H1 (cell line): ENCODE data around the gene MAP6D1. TPM values are rescaled to one million over a fixed set of nuclear protein-coding genes. Genes with fewer than 3 reads are reported as not detected.

ENCODE experiments used
- CTCF ChIA-PET: fragments of 300-600 bp; sonication (Branson Sonifier 250); formaldehyde crosslinking; loops from one replicate; lab custom pipeline; 2021; ENCODE audit not compliant: partially characterized antibody; lab: Charles Lee
- POLR2A ChIA-PET: fragments of 300-600 bp; sonication (Branson Sonifier 250); formaldehyde crosslinking; loops from one replicate; lab custom pipeline; 2021; ENCODE audit warnings: inconsistent platforms; ENCODE audit not compliant: partially characterized antibody; lab: Charles Lee
- DNase-seq, 2 experiments: peaks; one replicate each; pipeline versions ENCODE4 v3.0.0 to v3.0.0-alpha.2; 2010 to 2022; ENCODE audit warnings: low spot score in 2 of 2, low read depth in 1 of 2, mixed read lengths in 1 of 2
- FAIRE-seq: peaks from 2 replicates; lab custom pipeline; 2011; peaks lifted over from hg19 to GRCh38; lab: Jason Lieb, UNC
- H2AFZ ChIP-seq: 2 replicates; pipeline ENCODE4 v1.8.1; 2012; ENCODE audit warnings: low read length, inconsistent platforms
- H2AK5ac ChIP-seq: 2 replicates; pipeline ENCODE4 v1.6.1; 2013; ENCODE audit warnings: low read depth, low read length
- H2BK120ac ChIP-seq: replicated peaks from 2 replicates; pipeline ENCODE3; 2013; ENCODE audit warnings: low read depth, low read length, inconsistent platforms
- H2BK12ac ChIP-seq: 2 replicates; pipeline ENCODE4 v1.6.1; 2013; ENCODE audit warnings: low read depth, low read length
- H2BK15ac ChIP-seq: 2 replicates; pipeline ENCODE4 v1.6.1; 2013; ENCODE audit warnings: low read length
- H2BK20ac ChIP-seq: 2 replicates; pipeline ENCODE4 v1.6.1; 2013; ENCODE audit warnings: low read length
- H2BK5ac ChIP-seq: 2 replicates; pipeline ENCODE4 v1.6.1; 2013; ENCODE audit warnings: low read depth, low read length
- H3K14ac ChIP-seq: 2 replicates; pipeline ENCODE4 v1.6.1; 2013; ENCODE audit warnings: inconsistent platforms; ENCODE audit not compliant: insufficient read length
- H3K18ac ChIP-seq: 2 replicates; pipeline ENCODE4 v1.6.1; 2013; ENCODE audit warnings: low read length; ENCODE audit errors: extremely low read depth
- H3K23ac ChIP-seq: 2 replicates; pipeline ENCODE4 v1.6.1; 2013; ENCODE audit warnings: inconsistent platforms; ENCODE audit not compliant: insufficient read length
- H3K23me2 ChIP-seq: 2 replicates; pipeline ENCODE4 v1.6.1; 2013; ENCODE audit warnings: low read depth, low read length
- H3K27ac ChIP-seq: 2 replicates; pipeline ENCODE4 v1.6.1; 2011; ENCODE audit warnings: low read depth, low read length, inconsistent platforms
- H3K27me3 ChIP-seq, 4 experiments: replicated peaks in 1 of 4; 1 replicate in 1 of 4; 2 replicates in 3 of 4; pipeline versions ENCODE4 v1.6.1 to v1.8.1; 2011 to 2013; ENCODE audit warnings: low read length in 3 of 4, mild to moderate bottlenecking in 3 of 4, inconsistent platforms in 2 of 4, mixed read lengths in 2 of 4, moderate library complexity in 1 of 4; ENCODE audit not compliant: control insufficient read depth in 3 of 4, insufficient read depth in 3 of 4; ENCODE audit errors: extremely low read depth in 1 of 4
- H3K36me3 ChIP-seq, 4 experiments: 2 replicates each; pipeline versions ENCODE4 v1.6.1 to v1.8.1; 2011 to 2013; ENCODE audit warnings: mild to moderate bottlenecking in 4 of 4, low read length in 3 of 4, moderate library complexity in 2 of 4, control low read depth in 1 of 4, inconsistent platforms in 1 of 4; ENCODE audit not compliant: insufficient read depth in 4 of 4, control insufficient read depth in 2 of 4
- H3K4ac ChIP-seq: replicated peaks from 2 replicates; pipeline ENCODE3; 2013; ENCODE audit warnings: low read length, low read depth, mixed read lengths, inconsistent platforms; ENCODE audit not compliant: insufficient read length
- H3K4me1 ChIP-seq, 4 experiments: replicated peaks in 1 of 4; 1 replicate in 1 of 4; 2 replicates in 3 of 4; pipeline versions ENCODE4 v1.6.1 to v1.8.1; 2011 to 2013; ENCODE audit warnings: low read length in 3 of 4, inconsistent platforms in 2 of 4, mixed read lengths in 1 of 4; ENCODE audit not compliant: insufficient read depth in 4 of 4, control insufficient read depth in 3 of 4
- H3K4me2 ChIP-seq, 2 experiments: 2 replicates each; pipeline versions ENCODE4 v1.6.1 to v1.8.1; 2011 to 2013; ENCODE audit warnings: low read depth in 2 of 2, low read length in 2 of 2, control low read depth in 1 of 2, inconsistent platforms in 1 of 2, mild to moderate bottlenecking in 1 of 2; ENCODE audit not compliant: insufficient read depth in 1 of 2
- H3K4me3 ChIP-seq, 4 experiments: fragments of 200-600, 300-600 bp in 1 of 4; sonication (generic), shearing (Covaris generic), sonication (Bioruptor Twin) in 1 of 4; 2 replicates each; pipeline versions ENCODE4 v1.5.1 to v1.8.1; 2011 to 2016; ENCODE audit warnings: low read length in 4 of 4, low read depth in 3 of 4, control low read depth in 2 of 4, inconsistent platforms in 2 of 4, mild to moderate bottlenecking in 2 of 4, mixed read lengths in 1 of 4, moderate library complexity in 1 of 4; ENCODE audit not compliant: insufficient read depth in 2 of 4; ENCODE audit errors: extremely low read depth in 1 of 4
- H3K56ac ChIP-seq: replicated peaks from 2 replicates; pipeline ENCODE3; 2013; ENCODE audit warnings: low read depth, mild to moderate bottlenecking, mixed read lengths, low read length, inconsistent platforms; ENCODE audit not compliant: insufficient read length
- H3K79me1 ChIP-seq: 2 replicates; pipeline ENCODE4 v1.6.1; 2013; ENCODE audit warnings: low read depth, low read length, control low read depth
- H3K79me2 ChIP-seq, 2 experiments: 2 replicates each; pipeline versions ENCODE4 v1.6.1 to v1.8.1; 2012 to 2013; ENCODE audit warnings: low read length in 2 of 2, mild to moderate bottlenecking in 2 of 2, inconsistent platforms in 1 of 2; ENCODE audit not compliant: insufficient read depth in 2 of 2, control insufficient read depth in 1 of 2
- H3K9ac ChIP-seq, 4 experiments: replicated peaks in 1 of 4; 1 replicate in 1 of 4; 2 replicates in 3 of 4; pipeline versions ENCODE4 v1.6.1 to v1.8.1; 2011 to 2013; ENCODE audit warnings: low read depth in 3 of 4, low read length in 3 of 4, control low read depth in 2 of 4, mild to moderate bottlenecking in 2 of 4, moderate library complexity in 2 of 4, inconsistent platforms in 1 of 4; ENCODE audit errors: extremely low read depth in 1 of 4
- H3K9me3 ChIP-seq, 2 experiments: 2 replicates each; pipeline versions ENCODE4 v1.6.1 to v1.8.1; 2012 to 2013; ENCODE audit warnings: mild to moderate bottlenecking in 2 of 2, moderate library complexity in 2 of 2, control low read depth in 1 of 2, inconsistent platforms in 1 of 2, low read depth in 1 of 2, low read length in 1 of 2, mixed read lengths in 1 of 2; ENCODE audit not compliant: insufficient read depth in 2 of 2
- H4K20me1 ChIP-seq, 2 experiments: replicated peaks in 1 of 2; 2 replicates each; pipeline versions ENCODE3 to v1.8.1; 2011 to 2013; ENCODE audit warnings: inconsistent platforms in 2 of 2, low read length in 2 of 2, mild to moderate bottlenecking in 1 of 2; ENCODE audit not compliant: insufficient read depth in 2 of 2, control insufficient read depth in 1 of 2
- H4K5ac ChIP-seq: 2 replicates; pipeline ENCODE4 v1.6.1; 2013; ENCODE audit warnings: low read length, low read depth, mixed read lengths, inconsistent platforms; ENCODE audit not compliant: insufficient read length
- H4K8ac ChIP-seq: 2 replicates; pipeline ENCODE4 v1.8.0; 2013; ENCODE audit warnings: mild to moderate bottlenecking, moderate library complexity, low read length, inconsistent platforms; ENCODE audit not compliant: insufficient read depth; ENCODE audit errors: extremely low read depth
- H4K91ac ChIP-seq: replicated peaks from 2 replicates; pipeline ENCODE3; 2013; ENCODE audit warnings: low read length, mixed read lengths, inconsistent platforms; ENCODE audit not compliant: insufficient read length
- ATF3 ChIP-seq: IDR thresholded peaks from 2 replicates; pipeline ENCODE4 v1.6.1; 2011; ENCODE audit warnings: low read depth, mild to moderate bottlenecking, low read length; ENCODE audit not compliant: insufficient read depth
- KDM4A ChIP-seq: IDR thresholded peaks from one replicate; pipeline ENCODE4 v1.7.1; 2012; ENCODE audit warnings: low read depth, mild to moderate bottlenecking, moderate library complexity, low read length, inconsistent platforms; ENCODE audit not compliant: severe bottlenecking
- PHF8 ChIP-seq: fragments of 200-600 bp; sonication (generic); conservative IDR thresholded peaks from 2 replicates; pipeline ENCODE4 v1.7.1; 2012; ENCODE audit warnings: low read depth, mild to moderate bottlenecking, inconsistent platforms, low read length, moderate library complexity
- RBBP5 ChIP-seq: IDR thresholded peaks from 2 replicates; pipeline ENCODE4 v1.7.1; 2012; ENCODE audit warnings: low read depth, mild to moderate bottlenecking, inconsistent platforms, low read length, moderate library complexity, borderline replicate concordance
- TAF1 ChIP-seq: IDR thresholded peaks from 2 replicates; pipeline ENCODE4 v1.6.1; 2011; ENCODE audit warnings: mild to moderate bottlenecking, low read depth, low read length
- WGBS, 2 experiments: shearing (Covaris generic) in 1 of 2; methylation state at CpG; one replicate each; pipeline versions ENCODE4 v1.1.6 to v1.1.7; 2013 to 2015; ENCODE audit warnings: low lambda C conversion rate in 2 of 2, mixed read lengths in 2 of 2, inconsistent platforms in 1 of 2, low coverage in 1 of 2, missing lambda C conversion rate in 1 of 2; ENCODE audit not compliant: insufficient replicate concordance in 2 of 2, insufficient coverage in 1 of 2, insufficient read length in 1 of 2; ENCODE audit errors: extremely low coverage in 1 of 2, missing lambda C conversion rate in 1 of 2; 5-methylcytosine and 5-hydroxymethylcytosine counted together
- polyA plus RNA-seq, 7 experiments: library from polyadenylated mRNA; depleted of rRNA in 3 of 7; stranded (reverse) in 5 of 7; unstranded in 2 of 7; fragments of >200 nt in 5 of 7; fragments of 200-250 nt in 2 of 7; gene quantifications; 1 replicate in 5 of 7; 2 replicates in 1 of 7; 4 replicates in 1 of 7; pipeline versions ENCODE4 v1.2.1 to v1.2.3, GENCODE V29; 2011 to 2013; ENCODE audit warnings: missing spikeins in 2 of 7, mixed read lengths in 2 of 7
- total RNA-seq: library from RNA; stranded (reverse); fragmentation: NEBNext Ultra II Directional; extraction: Animal tissue kit (Norgen Biotek cat#: 25700); gene quantifications from 2 replicates; pipeline ENCODE4 v1.2.1, GENCODE V29; 2021

Gene MAP6D1
- total and polyA plus RNA-seq, 2 of the 8 experiments (the other 6 are each of a cell fraction or from before 2014, with no cell fraction given): 4.8 to 5.2 TPM

GRCh38 chr3:183824761-183825455, 469 bp downstream of the MAP6D1 start:
- Histone ChIP-seq H3K79me1 (no peaks in the 10 kb centered on the region), H3K56ac (no peak overlapping the region), H3K27me3 (peaks cover 0 to 3% (median 0%) of the 10 kb centered on the region in 4 experiments; a peak in 3 of 7 replicates), H3K9me3 (no peaks in the 10 kb centered on the region), H4K8ac (no peak overlapping the region; the same call in 1 of the 2 replicates), H3K4ac (no peak overlapping the region), H3K4me2 (peak overlapping the region; percentile 87 to 99), H2AFZ (peak overlapping the region; percentile 8; the same call in 1 of the 2 replicates), H2BK120ac (no peak overlapping the region), H2BK15ac (no peak overlapping the region), H3K36me3 (peaks cover 0 to 4% (median 2%) of the 10 kb centered on the region in 4 experiments; a peak in 2 of 8 replicates), H2BK20ac (no peak overlapping the region), H2AK5ac (no peak overlapping the region), H3K23ac (no peak overlapping the region), H4K20me1 (peaks cover 0 to 4% of the 10 kb centered on the region in 2 experiments), H3K4me1 (peaks cover 0 to 7% (median 3%) of the 10 kb centered on the region in 4 experiments; a peak in 5 of 7 replicates), H3K9ac (peak overlapping the region; percentile 20 to 58 (median 48); a peak in 4 of 7 replicates), H3K14ac (no peak overlapping the region), H4K91ac (no peak overlapping the region), H3K79me2 (no peaks in the 10 kb centered on the region), H3K23me2 (peaks cover 13% of the 10 kb centered on the region; the same call in 1 of the 2 replicates), H4K5ac (no peak overlapping the region), H3K18ac (no peak overlapping the region; the same call in 1 of the 2 replicates), H3K4me3 (peak overlapping the region; percentile 60 to 79 (median 68)), H2BK12ac (no peak overlapping the region), H3K27ac (no peak overlapping the region), H2BK5ac (no peak overlapping the region)
- ChIA-PET POLR2A (interaction anchor here (0.7 to 1.9 kb wide), 6 partner anchors 9 to 61 kb away, joined by 3 to 6 read pairs (median 3); partner anchors contain the start of gene PARL), CTCF (interaction anchor here (0.7 to 2.1 kb wide), 9 partner anchors 15 to 366 kb away, joined by 3 to 9 read pairs (median 3); partner anchors contain the start of gene PARL)
- no peak for FAIRE-seq
- 2% methylated on average over 43 of the region's 88 CpGs; no CpG with 5 or more reads in 1 of the 2 experiments for WGBS, 2 experiments
- peak in 1 of 2 experiments; percentile 72 for DNase-seq
- TF ChIP-seq KDM4A (peak; percentile 98), TAF1 (0 out of 2 replicates have a peak, but pooled peaks have one; percentile 12), ATF3 (no peak), RBBP5 (peak; percentile 87; the same call in 1 of the 2 replicates), PHF8 (peak; percentile 47; the same call in 1 of the 2 replicates)
